NCI-H2196 (cell line): Measurements from ENCODE around the gene PTPRZ1.

ENCODE experiments used
- DNase-seq: peaks from one replicate; lab custom pipeline; 2025; ENCODE audit not compliant: unreplicated experiment; lab: John Stamatoyannopoulos, UW

The PTPRZ1 gene

DNA sequence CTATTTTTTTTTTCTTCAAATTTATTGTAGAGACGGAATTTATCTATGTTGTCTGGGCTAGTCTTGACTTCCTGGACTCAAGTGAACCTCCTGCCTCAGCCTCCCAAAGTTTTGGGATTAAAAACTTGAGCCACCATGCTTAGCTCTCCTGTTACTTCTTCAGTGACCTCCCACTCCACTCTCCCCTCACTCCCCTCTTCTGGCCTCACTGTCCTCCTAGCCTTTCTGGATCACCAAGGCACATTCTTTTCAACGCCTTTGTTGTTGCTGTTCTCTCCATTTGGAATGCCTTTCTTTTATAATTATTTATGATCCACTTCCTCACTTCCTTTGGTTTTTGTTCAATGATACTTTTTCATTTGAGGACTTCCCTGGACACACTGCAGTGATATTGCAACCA is 17.9 kb downstream of the PTPRZ1 start:
- no peak for DNase-seq

DNA sequence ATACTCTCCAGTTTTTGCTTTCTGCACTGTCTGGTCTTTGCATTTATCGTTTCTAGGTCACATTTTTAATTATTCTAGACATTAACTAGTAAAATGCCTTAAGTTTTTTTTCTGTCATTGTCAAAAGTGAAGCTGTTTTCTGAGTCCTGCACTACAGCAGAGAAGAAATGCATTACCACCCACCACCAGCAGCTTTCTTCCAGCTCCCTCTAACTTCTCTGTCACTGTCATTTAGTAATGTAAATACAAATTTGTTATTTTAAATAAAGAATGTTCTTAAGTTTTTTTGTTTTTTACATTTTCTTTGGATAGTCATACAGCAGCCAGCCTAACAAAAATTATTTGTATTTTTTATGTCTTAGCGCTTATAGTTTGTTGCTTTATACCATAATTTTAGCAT is 18.8 kb downstream of the PTPRZ1 start:
- DNase-seq: no peak

DNA sequence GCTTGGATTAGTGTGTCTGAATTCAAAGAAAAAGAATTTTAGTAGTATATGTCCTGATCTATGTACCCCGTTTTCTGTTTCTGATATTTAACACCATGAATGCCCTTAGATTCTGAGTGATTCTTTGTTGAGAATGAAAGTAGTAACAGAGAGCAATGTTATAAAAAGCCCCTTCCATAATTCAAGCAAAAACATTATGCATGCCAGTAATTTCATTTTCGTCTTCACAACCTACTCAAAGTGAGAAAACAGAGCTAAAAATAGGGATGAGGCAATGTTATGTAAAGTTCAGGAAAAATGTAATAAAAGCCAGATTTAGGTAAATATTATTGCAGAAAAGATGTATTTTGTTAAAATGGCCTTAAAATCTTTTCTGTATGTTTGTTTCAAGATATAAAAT is 28.1 kb downstream of the PTPRZ1 start:
- no peak for DNase-seq

DNA sequence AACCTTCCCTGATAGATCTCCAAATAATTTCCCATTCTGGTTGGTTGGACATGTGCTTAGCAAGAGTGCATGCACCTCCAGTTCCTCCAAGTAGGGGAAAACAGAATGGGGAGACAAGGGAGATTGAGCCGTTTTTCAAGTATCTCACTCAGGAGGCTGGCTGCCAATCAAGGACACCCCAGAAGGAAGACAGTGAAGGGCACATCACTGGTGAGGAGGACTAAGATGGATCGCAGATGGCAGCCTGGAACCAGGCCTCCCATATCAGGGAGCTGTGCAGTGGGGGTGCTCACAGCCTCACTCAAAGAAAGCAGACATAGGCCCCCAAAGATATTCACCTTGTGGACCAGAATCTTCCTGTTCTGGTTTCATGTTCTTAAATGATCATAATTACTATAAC is 31.2 kb downstream of the PTPRZ1 start:
- no peak for DNase-seq

DNA sequence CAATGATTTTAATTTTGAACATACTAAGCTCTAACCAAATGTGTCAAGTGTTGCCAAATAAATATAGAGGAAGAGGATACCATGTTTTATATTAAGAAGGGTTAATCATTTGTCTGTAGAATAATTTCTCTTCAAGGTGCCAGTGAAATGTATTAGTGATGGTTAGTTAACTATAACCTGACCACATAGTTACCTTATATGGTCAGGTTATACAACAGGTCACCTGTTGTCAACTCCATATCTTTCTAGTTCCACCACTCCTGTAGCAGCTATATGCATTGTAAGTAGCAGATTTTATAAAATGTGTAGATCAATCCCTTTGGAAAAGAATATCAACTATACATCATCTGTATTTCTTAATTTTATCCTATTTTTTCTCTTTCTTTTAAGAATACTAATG is 35.1 kb downstream of the PTPRZ1 start:
- DNase-seq: no peak

DNA sequence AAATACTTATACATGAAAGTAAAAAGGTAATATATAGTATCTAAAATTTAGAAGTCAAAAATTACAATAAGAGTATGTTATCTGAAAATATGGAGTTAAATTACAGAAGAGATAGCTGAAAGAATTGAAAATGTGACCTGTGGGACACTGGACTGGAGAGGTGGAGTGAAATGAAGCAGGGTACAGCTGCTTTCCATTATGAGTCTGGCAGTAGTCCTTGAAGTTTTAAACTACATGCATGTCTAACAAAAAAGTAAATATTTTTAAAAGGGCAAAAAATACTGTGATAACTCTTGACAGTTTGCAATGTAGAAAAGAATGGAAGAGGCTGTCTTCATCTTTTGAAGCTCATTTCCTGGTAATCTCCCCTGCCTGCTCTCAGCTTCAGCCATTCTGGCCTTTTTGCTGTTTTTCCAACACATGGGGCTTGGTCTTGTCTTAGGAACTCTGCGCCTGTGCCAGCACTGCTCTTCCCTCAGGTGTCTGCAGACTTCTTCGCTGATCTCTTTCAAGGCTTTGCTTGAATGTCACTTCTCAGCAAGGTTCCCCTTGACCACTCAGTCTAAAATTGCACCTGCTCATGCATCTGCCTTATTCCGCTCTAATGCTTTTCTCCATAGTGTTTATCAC is 36.9 kb downstream of the PTPRZ1 start:
- DNase-seq: no peak

DNA sequence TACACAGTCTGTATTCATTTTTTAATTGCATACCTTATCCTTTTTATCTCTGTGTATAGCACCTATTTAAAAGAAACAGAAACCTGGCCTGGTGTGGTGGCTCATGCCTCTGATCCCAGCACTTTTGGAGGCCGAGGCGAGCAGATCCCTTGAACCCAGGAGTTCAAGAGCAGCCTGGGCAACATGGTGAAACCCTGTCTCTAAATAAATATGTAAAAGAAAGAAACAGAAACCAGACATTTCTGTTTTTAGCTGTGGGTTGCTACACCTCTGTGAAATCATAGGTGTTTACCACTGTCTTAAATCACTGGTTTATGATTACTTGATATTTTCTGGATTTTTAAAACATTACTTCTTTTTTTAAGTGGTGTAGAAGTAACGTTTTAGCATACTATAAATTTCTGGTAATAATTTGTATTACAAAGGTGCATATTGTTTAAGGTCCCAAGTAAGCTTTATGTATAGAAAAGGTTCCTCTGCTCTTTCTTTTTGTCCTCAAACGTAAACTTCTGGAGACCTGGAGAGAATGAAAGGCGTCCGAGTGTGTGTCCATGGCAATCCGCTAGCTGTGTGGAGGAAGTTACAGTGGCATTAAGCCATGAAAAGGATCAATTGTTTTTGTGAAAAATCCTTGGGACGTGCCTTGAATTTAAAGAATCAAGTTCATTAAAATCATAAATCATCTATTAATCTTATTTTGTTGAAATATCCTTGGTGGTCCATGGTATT is 41.1 kb downstream of the PTPRZ1 start:
- no peak for DNase-seq

DNA sequence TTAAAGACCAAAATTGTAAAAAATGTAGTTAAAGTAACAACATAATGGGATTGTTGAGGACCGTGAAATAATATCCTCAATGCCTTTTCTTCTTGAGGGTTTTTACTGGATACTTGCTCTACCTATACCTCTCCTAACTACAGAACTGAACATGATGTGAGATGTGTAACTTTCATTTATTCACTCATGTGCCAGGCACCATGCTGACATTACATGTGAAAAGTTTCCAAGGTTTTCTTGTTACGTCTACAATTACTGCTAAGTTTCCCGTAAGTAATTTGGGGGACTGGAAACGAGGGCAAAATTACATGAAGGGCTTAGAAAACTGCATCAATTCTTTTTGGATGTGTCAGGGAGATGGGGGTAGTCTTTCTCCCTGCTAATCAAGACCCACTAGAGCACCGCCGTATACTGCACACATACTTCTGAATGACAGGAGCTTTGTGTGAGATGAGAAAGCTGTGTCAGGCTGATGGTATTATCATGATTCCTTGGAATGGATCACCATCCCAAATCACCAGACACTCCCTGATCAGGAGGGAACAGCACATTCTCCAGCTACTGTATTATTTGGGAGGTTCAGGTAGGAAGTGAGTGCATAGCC is 41.8 kb downstream of the PTPRZ1 start:
- DNase-seq: no peak

DNA sequence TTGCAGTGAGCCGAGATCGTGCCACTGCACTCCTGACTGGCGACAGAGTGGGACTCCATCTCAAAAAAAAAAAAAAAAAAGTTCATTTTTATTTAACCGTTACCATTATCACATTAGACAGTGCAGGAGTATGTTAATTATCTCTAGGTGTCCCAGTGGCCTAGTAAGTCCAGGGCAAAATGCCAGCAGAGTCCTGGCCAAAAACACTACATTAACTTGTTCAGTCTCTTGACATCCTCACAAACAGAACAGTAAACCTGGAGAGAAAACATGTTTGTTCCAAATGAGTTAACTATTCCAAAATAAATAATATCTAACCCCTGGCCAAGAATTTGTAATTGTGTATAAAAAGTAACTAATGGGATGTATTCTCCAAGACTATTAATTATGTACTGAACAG is 43.2 kb downstream of the PTPRZ1 start:
- DNase-seq: no peak

DNA sequence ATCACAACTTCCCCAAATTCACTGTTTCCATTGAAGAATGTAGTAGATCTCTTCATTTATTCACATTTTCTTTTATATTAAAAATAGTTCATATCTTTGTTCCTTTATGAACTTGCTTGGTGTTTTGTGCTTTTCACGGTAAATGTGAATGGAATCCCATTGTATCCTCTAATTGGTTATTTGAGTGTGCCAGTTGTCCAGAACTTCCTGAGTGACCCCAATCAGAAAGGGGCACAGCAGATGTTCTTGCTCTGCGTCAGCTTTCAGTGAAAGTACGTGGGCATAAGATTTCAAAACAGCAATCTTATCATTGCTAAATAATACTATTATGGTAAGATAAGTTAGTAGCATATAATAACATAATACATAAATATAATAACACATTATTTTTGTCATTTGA is 47.0 kb downstream of the PTPRZ1 start:
- DNase-seq: no peak

DNA sequence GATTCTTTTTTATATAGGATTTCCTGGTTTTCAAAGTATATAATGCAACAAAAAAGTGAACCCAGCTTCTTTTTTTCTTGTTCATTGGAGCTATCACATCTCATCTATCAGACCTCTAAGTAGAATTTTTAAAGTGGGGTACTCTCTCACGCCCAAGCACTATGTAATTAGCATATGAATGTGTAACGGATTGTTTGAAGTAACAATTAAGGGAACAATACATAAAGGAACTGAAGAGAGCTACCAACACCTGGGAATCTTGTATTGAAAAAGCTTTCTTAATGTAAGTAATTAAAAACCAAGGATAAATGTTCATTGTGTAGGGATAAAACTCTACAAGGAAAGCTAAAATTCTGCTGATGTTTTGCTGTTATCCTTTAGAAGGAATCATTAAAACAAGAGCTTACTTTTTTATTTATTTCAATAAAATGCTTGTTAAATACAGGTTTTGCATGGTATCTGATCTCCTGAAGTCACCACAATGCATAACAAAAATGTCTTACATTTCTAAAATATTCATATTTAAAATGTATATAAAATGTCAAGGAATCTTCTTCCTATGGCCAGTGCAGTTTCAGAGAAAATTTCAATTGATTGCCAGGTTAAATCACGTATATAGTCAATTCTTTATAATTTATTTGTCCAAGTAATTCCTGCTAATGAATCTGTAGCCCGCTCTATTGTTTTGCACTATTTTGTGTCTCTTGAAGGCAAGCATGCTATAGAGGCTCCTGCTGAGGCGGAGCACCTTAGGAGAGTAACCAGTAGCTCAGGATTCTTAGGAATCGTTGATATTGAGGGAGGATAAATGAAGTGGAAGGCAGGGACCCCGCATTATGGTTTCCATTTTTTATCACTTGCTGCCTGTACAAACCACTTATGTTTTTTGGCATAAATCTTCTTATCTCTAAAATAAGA is 51.6 kb downstream of the PTPRZ1 start:
- DNase-seq: no peak

DNA sequence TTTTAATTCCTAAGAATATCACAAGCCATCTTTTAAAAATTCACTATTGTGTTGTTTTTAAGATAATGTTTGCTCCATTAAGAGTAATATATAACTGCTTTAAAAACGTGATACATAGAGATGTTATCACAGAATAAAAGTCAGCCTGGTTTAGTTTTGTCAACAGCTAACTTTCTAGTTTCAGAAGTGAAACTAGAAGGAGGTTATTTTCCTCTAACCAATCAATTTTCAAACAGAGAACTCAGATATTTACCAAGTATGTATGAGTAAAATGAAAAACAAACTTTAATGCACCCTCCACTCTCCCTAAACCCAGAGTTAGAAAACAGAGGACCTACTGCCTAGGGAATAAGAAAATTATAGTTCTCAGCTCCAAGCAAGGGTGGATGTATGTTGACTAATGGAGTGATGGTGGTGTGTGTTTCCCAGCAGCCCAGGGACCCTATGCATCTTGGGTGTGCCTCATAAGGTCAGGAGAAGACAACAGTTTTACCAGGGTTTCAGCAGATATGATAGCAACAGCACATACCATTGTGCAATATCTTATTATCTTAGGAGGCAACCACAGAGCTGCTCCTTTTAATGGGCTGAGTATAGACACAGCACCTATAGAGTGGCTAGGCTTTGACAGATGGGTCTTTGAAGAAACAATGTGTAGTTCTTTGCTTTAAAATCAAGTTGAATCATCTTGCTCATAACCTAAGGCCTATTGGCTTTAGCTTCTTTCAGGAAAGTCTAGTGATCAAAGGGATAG is 58.4 kb downstream of the PTPRZ1 start:
- DNase-seq: no peak

DNA sequence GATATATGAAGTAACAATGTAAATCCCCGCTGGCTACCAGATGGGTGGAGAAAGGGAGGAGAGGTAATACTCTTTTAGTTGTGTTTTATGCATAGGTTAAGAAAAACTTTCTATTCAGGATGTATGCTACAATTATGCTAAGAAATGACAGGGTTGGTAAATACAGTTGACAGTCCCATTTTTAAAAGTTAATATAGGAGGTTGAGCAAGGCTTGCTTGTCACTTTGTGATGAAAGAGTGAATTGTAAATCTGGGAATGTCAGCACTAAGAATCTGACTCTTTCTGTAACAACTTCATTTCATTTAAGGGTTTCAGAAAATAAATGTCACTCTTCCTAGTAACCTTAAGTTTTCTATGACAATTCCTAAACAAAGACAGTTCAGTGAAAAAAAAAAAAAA is 59.8 kb downstream of the PTPRZ1 start:
- DNase-seq: no peak

DNA sequence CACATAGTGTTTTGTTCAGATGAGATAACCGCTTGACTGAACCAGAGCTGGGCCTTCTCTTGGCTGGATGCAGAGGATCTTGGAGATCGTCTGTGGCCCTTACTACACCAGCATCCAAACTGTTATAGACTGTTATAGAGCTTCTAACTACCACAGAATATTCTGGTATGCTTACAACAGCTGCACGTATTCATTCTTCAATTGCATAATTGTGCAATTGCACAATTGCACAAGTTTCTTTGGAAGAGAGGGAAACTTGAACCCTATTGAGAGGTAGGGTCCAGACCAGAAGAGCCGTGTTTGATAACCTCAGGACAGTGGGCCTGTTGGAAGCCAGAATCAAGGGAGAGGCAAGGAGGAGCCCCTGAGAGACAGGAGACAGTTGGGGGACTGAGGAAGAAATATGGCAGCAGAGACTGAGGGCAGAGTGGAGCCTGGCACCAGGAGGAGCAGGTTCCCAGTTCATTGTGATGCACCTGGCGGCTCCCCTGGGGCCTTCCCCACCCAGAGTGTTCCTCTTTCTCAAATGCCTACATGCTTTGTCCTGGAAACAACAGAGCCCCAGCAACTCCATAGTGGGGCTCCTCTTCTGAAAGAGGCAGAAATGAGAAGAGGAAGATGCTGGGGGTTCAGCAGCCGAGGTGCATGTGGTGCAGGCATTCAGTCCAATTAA is 64.1 kb downstream of the PTPRZ1 start:
- no peak for DNase-seq

DNA sequence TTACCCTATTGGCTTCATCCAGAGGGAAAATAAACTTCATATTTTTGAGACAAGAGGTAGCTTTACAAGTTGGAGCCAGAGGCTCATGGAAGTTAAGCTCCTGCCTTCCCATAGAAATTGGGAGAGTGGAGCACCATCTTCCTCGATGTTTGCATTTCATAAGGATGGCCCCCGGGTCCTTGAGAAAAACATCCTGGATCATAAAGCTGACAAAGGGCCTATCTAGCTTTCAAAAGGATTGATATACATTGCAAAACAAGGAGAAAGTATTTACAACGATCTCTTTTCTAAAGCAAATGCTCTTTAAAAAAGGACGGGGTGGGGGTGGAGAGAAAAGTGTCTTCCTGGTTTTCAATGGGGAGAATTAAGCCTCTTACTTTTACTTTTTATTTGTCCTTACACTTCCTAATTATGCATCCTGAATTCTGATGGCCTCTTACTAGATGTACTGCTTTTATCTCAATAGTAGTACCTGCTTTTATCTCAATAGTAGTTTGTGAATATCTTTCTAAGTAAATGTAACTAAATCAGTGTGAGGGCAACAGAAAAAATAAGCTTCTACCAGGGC is 65.6 kb downstream of the PTPRZ1 start:
- DNase-seq: no peak

DNA sequence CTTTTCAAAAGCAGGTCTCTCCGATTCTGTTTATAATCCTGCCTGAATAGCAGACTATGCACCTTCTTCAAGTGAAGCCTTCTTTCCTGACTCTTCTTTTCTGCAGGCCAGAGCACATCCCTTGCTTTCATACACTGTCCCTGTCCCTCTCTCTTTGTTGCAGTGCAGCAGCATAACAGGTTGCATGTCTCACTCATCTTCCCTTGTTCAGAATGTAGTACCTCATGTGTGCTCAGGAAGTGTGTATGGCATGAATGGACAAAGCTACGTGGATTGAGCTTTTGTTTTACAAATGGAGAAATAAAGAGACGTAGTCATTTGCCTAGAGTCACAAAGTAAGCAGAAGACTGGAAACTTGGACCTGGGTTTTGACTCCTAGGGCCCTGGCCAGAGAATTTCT is 68.0 kb downstream of the PTPRZ1 start:
- no peak for DNase-seq

DNA sequence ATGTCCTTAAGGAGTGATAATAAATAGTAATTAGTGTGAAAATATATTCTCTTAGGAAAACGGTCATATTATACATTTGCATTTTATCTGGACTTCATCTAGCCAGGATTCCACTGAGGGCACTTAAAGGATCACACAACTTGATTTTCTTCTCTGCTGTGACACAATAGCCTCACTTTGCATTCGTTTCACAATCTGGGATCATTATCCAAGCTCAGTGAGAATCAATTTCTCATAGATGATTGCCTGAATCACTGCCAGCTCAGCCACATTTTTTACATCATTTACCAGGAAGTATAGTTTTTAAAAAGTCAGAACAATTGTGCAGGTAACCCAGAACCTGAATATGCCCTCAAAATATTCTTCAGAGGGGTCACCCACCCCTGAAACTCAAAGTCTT is 68.9 kb downstream of the PTPRZ1 start:
- no peak for DNase-seq

DNA sequence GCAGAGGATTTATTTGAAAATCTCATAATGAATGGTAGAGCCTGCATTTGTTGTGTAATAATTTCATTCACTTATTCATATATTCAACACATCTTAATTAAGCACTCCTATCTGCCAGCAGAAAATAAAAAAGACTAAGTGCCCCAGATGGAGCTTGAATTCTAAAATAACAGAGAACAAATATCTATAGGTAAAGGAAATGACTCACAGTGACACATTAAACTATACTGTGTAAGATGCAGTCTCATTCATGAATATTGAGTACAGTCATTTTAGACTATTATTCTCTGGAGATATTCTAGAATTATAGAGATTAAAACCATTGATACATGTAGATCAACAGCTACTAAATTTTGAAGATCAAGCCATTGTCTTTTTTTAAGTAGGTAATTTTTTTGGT is 72.1 kb downstream of the PTPRZ1 start:
- no peak for DNase-seq

DNA sequence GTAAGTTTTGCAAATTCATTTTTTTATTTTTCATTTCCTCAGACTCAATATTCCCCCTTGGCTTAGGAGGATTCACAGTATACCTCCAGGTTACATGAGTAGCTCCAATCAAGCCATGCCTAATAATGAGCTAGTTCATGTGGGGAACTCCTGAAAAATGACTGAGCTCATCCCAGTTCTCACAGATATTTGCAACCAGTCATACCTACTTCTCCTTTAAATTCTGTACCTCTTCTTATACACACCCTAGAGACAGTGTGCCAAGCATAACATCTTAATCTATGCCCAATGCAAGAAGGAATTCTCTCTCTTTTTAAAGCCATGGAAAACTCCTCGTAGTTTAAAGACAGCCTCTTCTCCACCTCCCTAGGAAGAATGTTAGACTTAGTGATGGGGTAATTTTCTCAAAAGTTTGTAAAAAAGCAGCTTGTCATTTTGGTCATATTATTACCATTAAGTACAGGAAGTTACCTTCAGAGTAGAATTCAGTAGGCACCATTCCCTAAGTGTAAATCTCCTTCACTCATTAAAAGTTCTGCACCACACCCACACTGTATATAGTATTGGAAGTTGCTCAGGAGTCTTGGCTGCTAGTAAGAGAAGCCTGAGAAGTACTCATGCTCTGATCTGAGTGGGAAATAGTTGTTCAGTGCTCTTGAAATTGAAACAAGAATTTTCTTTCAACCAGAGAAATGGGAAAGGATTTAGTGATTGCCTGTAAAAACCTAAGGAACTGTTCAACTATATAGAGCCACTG is 72.7 kb downstream of the PTPRZ1 start:
- no peak for DNase-seq
